ENCODE results near the gene ZNF865.

- peak in 1 of 11 experiments; percentile 10 for TF ChIP-seq CTCF (IDR thresholded peaks at IDR 0.05 in 8 of 11, conservative IDR thresholded peaks at IDR 0.05 in 3 of 11)
- peak; percentile 82 to 87 (median 85) for TF ChIP-seq POLR2AphosphoS5 (IDR thresholded peaks at IDR 0.05)
- TF ChIP-seq POLR2A (IDR thresholded peaks at IDR 0.05): peak in 1 of 3 donors; percentile 36
Measured at GRCh38 chr19:55643003-55643886, 37.8 kb downstream of the ZNF865 start, which contains the start of gene ZNF581.
